NCI-H1930 (cell line): ENCODE results near the gene FIGN.

ENCODE experiments used
- DNase-seq, 2 experiments: peaks; one replicate each; lab custom pipeline; 2025; lab: John Stamatoyannopoulos, UW

Gene FIGN

GRCh38 chr2:163662141-163662780, 73.5 kb downstream of the FIGN start:
- no peak for DNase-seq

DNA sequence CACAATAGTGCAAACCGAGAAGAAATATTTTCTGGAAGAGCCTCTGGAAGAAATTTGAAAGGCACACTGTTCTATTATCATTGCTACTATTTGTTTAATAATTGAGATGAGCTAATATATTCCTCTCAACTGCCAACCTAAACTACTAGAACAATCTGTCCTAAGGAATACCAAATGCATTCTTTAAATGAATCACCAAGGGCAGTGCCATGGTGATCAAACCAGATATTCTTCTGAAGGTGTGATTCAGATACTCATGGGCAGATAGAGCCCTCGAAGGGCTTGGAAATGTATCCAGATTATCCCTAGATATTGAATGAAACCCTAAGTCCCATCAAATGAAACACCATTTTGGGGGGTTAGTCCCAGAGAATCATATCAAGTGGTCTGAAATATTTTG, 76.6 kb downstream of the FIGN start:
- no peak for DNase-seq

- DNase-seq = no peak
Observed at GRCh38 chr2:163658556-163658955, 77.3 kb downstream of the FIGN start.

GRCh38 chr2:163657281-163657656, 78.5 kb downstream of the FIGN start:
- DNase-seq = no peak

GRCh38 chr2:163656622-163657280, 79.1 kb downstream of the FIGN start:
- no peak for DNase-seq

- DNase-seq = no peak
Observed at GRCh38 chr2:163655667-163656066, 80.1 kb downstream of the FIGN start.

- DNase-seq = no peak
Observed at GRCh38 chr2:163652751-163653150, 83.1 kb downstream of the FIGN start.

GRCh38 chr2:163649080-163649479, 86.7 kb downstream of the FIGN start:
- no peak for DNase-seq

DNA sequence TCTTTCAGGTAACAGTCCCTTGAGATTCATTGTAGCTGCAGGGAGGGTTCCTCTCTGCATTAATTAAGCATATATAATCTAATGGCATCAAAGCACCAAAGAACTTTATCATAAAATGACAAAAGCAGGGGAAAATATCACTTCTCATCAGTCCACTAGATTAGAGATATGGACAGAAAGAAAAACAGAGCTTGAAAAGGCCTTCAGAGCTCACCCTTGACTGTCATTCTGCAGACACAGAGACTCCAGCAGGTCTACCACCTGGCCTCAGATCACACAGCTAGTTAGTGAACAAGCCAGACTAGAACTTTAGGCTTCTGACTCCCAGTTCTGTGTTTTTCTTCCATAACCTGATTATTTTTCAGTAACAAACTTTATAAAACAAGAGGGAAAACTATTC, 88.5 kb downstream of the FIGN start:
- DNase-seq = no peak

DNA sequence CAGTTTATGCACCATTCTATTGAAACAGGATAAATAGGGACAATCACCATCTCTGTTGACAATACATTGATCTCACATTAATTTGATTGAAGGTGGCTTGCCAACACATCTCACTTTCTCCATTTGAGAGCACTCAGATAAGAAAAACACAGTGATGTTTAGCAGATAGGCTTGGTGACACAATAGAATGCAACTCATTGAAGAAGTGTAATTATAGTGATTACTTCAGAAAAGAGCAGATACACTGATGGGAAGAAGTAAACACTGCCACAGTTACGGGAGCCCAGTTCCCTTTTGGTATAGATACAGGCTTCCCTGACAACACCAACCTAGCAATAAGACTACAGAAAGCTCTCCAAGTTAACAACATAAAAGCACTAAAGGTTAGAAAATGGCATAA, 89.1 kb downstream of the FIGN start:
- peak; percentile 27 to 76 for DNase-seq

DNA sequence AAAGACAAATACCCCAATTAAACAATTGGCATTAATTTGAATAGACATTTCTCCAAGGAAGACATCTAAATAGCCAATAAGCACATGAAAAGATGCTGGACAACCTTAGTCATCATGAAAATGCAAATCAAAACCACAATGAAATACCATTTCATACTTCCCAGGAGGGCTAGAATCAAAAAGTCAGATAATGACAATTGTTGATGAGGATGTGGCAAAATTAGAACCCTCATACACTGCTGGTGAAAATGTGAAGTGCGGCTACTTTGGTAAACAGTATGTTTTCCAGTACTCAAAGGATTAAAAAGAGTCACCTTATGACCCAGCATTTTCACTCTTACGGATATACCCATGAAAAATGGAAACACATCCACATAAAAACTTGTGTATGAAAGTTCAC, 91.6 kb downstream of the FIGN start:
- no peak for DNase-seq

- no peak for DNase-seq
Observed at GRCh38 chr2:163641986-163642385, 93.8 kb downstream of the FIGN start.

- DNase-seq = no peak
Observed at GRCh38 chr2:163640542-163641193, 95.1 kb downstream of the FIGN start.

GRCh38 chr2:163637871-163638270, 97.9 kb downstream of the FIGN start:
- no peak for DNase-seq

DNA sequence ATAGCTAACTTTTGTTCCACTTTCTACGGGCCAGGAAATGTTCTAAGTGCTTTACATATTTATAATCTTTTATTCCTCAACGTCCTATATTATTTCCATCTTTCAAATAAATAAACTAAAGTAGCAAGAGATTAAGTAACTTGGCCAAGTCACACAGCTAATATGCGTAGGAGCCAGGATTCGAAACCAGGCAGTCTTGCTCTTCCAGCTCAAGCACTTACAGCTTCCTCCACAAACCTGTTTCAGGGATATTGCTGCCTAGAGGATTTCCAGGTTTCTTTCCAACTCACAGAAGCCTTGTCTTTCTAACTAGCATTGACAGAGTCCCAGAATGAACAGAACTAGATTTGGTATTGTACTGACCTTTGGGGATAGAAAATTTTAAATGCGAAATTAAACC, 102.5 kb downstream of the FIGN start:
- no peak for DNase-seq

- DNase-seq = no peak
Observed at GRCh38 chr2:163630836-163631235, 105.0 kb downstream of the FIGN start.

- DNase-seq = no peak
Observed at GRCh38 chr2:163626639-163627109, 109.1 kb downstream of the FIGN start.

GRCh38 chr2:163626208-163626607, 109.6 kb downstream of the FIGN start:
- no peak for DNase-seq

DNA sequence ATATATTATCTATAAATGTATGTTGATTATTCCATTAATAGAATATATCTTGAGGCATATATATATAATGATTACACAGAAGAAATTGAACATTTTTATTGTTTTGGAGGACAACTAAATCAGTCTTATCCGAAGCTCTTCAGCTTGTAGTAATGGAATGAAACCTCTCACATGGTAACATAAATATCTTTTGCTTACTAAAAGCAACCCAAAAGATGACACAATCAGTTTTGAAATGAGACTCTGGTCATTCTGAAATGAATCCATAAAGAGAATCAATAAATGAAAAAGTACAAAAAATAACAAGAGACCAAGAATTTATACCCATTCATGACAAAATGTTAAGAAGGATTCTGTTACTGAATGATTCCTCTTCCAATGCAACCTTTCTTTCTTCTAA, 110.2 kb downstream of the FIGN start:
- DNase-seq = no peak

- no peak for DNase-seq
Observed at GRCh38 chr2:163621445-163622004, 114.3 kb downstream of the FIGN start.

DNA sequence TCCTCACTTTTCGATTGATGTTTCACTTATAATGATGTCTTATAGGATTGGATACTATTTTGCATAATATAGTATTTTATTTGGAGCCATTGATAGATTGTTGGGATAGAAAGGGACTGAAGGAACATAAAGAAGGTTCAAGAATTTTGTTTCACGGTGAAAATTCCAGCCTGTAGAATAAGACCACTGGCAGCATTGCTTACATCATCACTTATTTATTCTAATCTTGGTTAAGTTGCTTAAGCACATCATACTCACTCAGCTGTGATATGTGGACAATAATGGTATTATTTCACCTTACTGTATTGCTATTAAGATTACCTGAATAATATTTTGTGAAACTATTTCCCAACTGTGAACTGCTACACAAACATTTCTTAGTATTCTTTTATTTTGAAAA, 118.3 kb downstream of the FIGN start:
- DNase-seq = no peak

GRCh38 chr2:163613266-163613731, 122.5 kb downstream of the FIGN start:
- no peak for DNase-seq

DNA sequence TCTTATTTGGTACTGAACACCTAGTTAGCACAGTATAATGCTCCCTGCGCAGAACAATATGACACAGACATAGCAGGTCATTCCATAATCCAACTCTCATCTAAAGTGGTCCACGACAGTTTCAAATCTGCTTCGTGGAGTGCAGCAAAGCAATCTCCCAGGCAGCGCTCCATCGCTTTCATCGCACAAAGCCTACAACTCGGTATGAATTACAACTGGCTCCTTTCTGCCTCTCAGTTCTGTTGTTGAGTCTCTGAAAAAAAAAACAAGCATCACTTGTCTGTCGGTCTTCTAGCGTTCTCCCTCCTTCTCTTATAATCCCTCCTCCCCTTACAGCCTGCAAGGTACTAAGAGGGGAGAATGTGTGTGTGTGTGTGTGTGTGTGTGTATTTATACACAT, 123.5 kb downstream of the FIGN start:
- DNase-seq = no peak
